Sigmoid colon (tissue), 7 donors: Measurements from ENCODE around the gene SV2B. TPM values are rescaled to one million over a fixed set of nuclear protein-coding genes. Genes with fewer than 3 reads are reported as not detected.

Experiments
- DNase-seq: peaks from one replicate; pipeline ENCODE4 v3.0.0-alpha.2; 2019
- H3K27ac ChIP-seq, 4 donors: fragments of 200-600 bp; sonication (generic); one replicate each; pipeline ENCODE4 v1.5.1; 2016 to 2019; ENCODE audit warnings: mild to moderate bottlenecking in 1 of 4
- H3K27me3 ChIP-seq, 3 donors: fragments of 200-600 bp; sonication (generic); one replicate each; pipeline ENCODE4 v1.5.1; 2019; ENCODE audit warnings: mild to moderate bottlenecking in 1 of 3
- H3K36me3 ChIP-seq, 4 donors: fragments of 200-600 bp; sonication (generic); one replicate each; pipeline ENCODE4 v1.5.1; 2016 to 2019
- H3K4me1 ChIP-seq, 4 donors: fragments of 200-600 bp; sonication (generic); one replicate each; pipeline ENCODE4 v1.5.1; 2017 to 2019
- H3K4me3 ChIP-seq, 4 donors: fragments of 200-600 bp; sonication (generic); one replicate each; pipeline ENCODE4 v1.5.1; 2017 to 2019; ENCODE audit warnings: mild to moderate bottlenecking in 2 of 4, moderate library complexity in 1 of 4
- H3K9me3 ChIP-seq, 4 donors: fragments of 200-600 bp in 3 of 4; sonication (generic) in 3 of 4; one replicate each; pipeline versions ENCODE4 v1.5.1 to v1.6.1; 2013 to 2019
- CTCF ChIP-seq, 4 experiments: fragments of 450-650 bp in 3 of 4; fragments of 200-600 bp in 1 of 4; IDR thresholded peaks; one replicate each; pipeline ENCODE4 v1.5.1; 2016 to 2019; ENCODE audit warnings: antibody characterized with exemption in 4 of 4, mild to moderate bottlenecking in 3 of 4, moderate library complexity in 2 of 4
- EP300 ChIP-seq, 4 donors: sonication (generic); formaldehyde crosslinking; IDR thresholded peaks; one replicate each; pipeline ENCODE4 v1.6.1; 2017; ENCODE audit warnings: antibody characterized with exemption in 4 of 4
- POLR2A ChIP-seq, 2 donors: fragments of 450-650 bp; IDR thresholded peaks; one replicate each; pipeline ENCODE4 v1.6.1; 2016; ENCODE audit warnings: antibody characterized with exemption in 2 of 2, mild to moderate bottlenecking in 2 of 2, moderate library complexity in 2 of 2
- POLR2AphosphoS5 ChIP-seq, 4 donors: sonication (generic); formaldehyde crosslinking; IDR thresholded peaks; one replicate each; pipeline ENCODE4 v1.6.1; 2017; ENCODE audit warnings: antibody characterized with exemption in 4 of 4
- WGBS, 2 donors: extraction: QIAGEN DNeasy Blood & Tissue Kit; methylation state at CpG; one replicate each; pipeline ENCODE4 v1.1.7; 2013; 5-methylcytosine and 5-hydroxymethylcytosine counted together
- intact Hi-C: fragments of 100-400 bp; cut with DNase I; formaldehyde crosslinking; loops from one replicate; pipeline ENCODE4 v1.15.1; 2023
- polyA plus RNA-seq, 3 donors: library from polyadenylated mRNA; stranded (reverse); fragments of 200-250 nt; gene quantifications; one replicate each; pipeline ENCODE4 v1.2.3, GENCODE V29; 2013
- total RNA-seq, 4 donors: library from RNA; depleted of rRNA; stranded (reverse); fragments of >200 nt; gene quantifications; one replicate each; pipeline ENCODE4 v1.1.0, GENCODE V29; 2016
- donor health status: healthy with polysubstance abuse.
- donor health status: Bipolar disorder and iron deficiency.
- donor health status: healthy.

SV2B gene
- total and polyA plus RNA-seq, 7 donors = 2.0 to 5.0 (median 3.1) TPM; not detected in 2

GRCh38 chr15:91100814-91101607, 954 bp downstream of the SV2B start:
- Histone ChIP-seq H3K36me3 (no peaks in the 10 kb centered on the region), H3K4me1 (peaks cover 0 to 22% (median 20%) of the 10 kb centered on the region in 4 donors), H3K4me3 (peak overlapping the region; percentile 21 to 55 (median 43)), H3K27ac (no peak overlapping the region), H3K9me3 (no peaks in the 10 kb centered on the region), H3K27me3 (peaks cover 8 to 71% (median 46%) of the 10 kb centered on the region in 3 donors)
- DNase-seq = no peak
- intact Hi-C loops = no loop called here
- TF ChIP-seq POLR2AphosphoS5 (IDR thresholded peaks at IDR 0.05) = no peak
- no peak for TF ChIP-seq CTCF (IDR thresholded peaks at IDR 0.05)
- no peak for TF ChIP-seq EP300 (IDR thresholded peaks at IDR 0.05)
- TF ChIP-seq POLR2A (IDR thresholded peaks at IDR 0.05) = no peak
- WGBS, 2 donors = 7 to 11% methylated on average over 18 of the region's 18 CpGs

- Histone ChIP-seq H3K4me1 (peaks cover 0 to 22% (median 20%) of the 10 kb centered on the region in 4 donors), H3K36me3 (no peaks in the 10 kb centered on the region), H3K4me3 (no peak overlapping the region), H3K27ac (no peak overlapping the region), H3K27me3 (peaks cover 8 to 71% (median 46%) of the 10 kb centered on the region in 3 donors), H3K9me3 (no peaks in the 10 kb centered on the region)
- DNase-seq = no peak
- intact Hi-C loops = no loop called here
- no peak for TF ChIP-seq POLR2A (IDR thresholded peaks at IDR 0.05)
- TF ChIP-seq POLR2AphosphoS5 (IDR thresholded peaks at IDR 0.05) = no peak
- no peak for TF ChIP-seq CTCF (IDR thresholded peaks at IDR 0.05)
- TF ChIP-seq EP300 (IDR thresholded peaks at IDR 0.05) = no peak
- WGBS, 2 donors = 69 to 79% methylated on average over 5 of the region's 5 CpGs
Observed at GRCh38 chr15:91101608-91101920, 1.5 kb downstream of the SV2B start.

DNA sequence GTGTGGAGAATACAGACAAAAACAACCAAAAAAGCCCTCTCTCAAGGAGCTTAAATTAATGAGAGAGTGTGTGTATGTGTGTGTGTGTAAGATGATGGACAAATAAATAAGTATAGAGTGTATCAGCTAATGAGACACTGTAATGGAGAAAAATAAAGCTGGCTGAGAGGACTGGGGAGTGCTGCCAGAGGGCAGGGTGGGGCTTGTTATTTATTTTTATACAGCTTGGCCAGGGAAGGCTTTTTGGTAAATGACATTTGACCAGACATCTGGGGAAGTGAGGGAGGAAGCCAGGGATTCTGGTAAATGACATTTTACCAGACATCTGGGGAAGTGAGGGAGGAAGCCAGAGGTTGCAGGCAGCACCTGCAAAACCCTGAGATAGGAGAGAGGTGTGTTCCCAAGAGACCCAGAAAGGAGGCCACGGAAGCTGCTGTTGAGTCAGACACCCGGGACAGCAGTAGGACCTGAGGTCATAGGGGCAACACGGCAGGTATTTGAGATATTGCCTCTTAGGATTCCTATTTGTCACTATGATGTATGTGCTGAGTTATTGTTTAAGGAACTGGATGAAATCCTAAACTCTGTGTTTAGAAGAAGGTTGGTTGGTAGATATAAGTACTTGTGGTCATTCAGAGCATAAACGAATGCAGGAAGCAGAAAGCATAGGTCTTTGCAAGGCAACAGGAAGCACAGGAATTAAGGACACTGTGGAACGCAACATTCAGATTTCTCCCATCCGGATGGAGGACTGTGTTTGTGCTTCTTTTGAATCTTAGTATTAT, 2.7 kb downstream of the SV2B start:
- no peak for DNase-seq
- no peak for TF ChIP-seq CTCF (IDR thresholded peaks at IDR 0.05)
- TF ChIP-seq POLR2AphosphoS5 (IDR thresholded peaks at IDR 0.05) = no peak
- no peak for TF ChIP-seq POLR2A (IDR thresholded peaks at IDR 0.05)
- no peak for TF ChIP-seq EP300 (IDR thresholded peaks at IDR 0.05)
- Histone ChIP-seq H3K4me3 (no peak overlapping the region), H3K27ac (no peak overlapping the region), H3K4me1 (peaks cover 0 to 22% (median 20%) of the 10 kb centered on the region in 4 donors), H3K27me3 (peaks cover 8 to 63% (median 43%) of the 10 kb centered on the region in 3 donors), H3K36me3 (no peaks in the 10 kb centered on the region), H3K9me3 (no peaks in the 10 kb centered on the region)
- intact Hi-C loops = no loop called here
- 51 to 53% methylated on average over 6 of the region's 6 CpGs for WGBS, 2 donors

DNA sequence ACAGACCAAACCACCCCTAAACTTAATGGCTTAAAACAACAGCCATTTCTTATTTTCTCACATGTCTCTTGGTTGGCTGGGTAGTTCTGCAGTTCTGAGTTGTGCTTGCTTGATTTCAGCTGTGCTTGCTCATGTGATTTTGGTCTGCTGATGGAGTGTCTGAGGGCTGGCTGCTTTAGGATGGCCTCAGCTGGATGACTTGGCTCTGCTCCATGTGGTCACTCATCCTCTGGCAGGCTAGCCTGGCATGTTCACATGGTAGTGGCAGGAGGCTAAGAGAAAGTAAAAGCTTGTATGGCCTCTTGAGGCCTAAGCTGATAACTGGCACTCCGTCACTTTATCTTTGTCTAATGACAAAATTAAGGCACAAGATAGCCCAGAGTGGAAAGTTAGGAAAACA, 4.1 kb downstream of the SV2B start:
- intact Hi-C loops = no loop called here
- H3K4me1 ChIP-seq = peaks cover 0 to 21% (median 20%) of the 10 kb centered on the region in 4 donors
- no peak overlapping the region for H3K27ac ChIP-seq
- H3K9me3 ChIP-seq = no peaks in the 10 kb centered on the region
- H3K27me3 ChIP-seq = peaks cover 3 to 49% (median 29%) of the 10 kb centered on the region in 3 donors
- 94 to 96% methylated on average over 1 of the region's 1 CpG for WGBS, 2 donors
- no peak overlapping the region for H3K4me3 ChIP-seq
- no peak for DNase-seq
- TF ChIP-seq POLR2A (IDR thresholded peaks at IDR 0.05) (no peak), CTCF (IDR thresholded peaks at IDR 0.05) (no peak), POLR2AphosphoS5 (IDR thresholded peaks at IDR 0.05) (no peak)
- no peaks in the 10 kb centered on the region for H3K36me3 ChIP-seq
